HG03025 (cell line): ENCODE results near the gene EML3.
"Not testable (repeated sequence)": the region's sequence is repeated elsewhere in the genome, so short reads cannot be mapped to it uniquely, and the experiment has no call there.

Experiments
- ATAC-seq: cut with Tn5 transposase; IDR thresholded peaks from one replicate; pipeline ENCODE4 v1.9.1; 2021; ENCODE audit warnings: mild to moderate bottlenecking, moderate library complexity; ENCODE audit not compliant: unreplicated experiment, low FRiP score

Gene EML3

DNA sequence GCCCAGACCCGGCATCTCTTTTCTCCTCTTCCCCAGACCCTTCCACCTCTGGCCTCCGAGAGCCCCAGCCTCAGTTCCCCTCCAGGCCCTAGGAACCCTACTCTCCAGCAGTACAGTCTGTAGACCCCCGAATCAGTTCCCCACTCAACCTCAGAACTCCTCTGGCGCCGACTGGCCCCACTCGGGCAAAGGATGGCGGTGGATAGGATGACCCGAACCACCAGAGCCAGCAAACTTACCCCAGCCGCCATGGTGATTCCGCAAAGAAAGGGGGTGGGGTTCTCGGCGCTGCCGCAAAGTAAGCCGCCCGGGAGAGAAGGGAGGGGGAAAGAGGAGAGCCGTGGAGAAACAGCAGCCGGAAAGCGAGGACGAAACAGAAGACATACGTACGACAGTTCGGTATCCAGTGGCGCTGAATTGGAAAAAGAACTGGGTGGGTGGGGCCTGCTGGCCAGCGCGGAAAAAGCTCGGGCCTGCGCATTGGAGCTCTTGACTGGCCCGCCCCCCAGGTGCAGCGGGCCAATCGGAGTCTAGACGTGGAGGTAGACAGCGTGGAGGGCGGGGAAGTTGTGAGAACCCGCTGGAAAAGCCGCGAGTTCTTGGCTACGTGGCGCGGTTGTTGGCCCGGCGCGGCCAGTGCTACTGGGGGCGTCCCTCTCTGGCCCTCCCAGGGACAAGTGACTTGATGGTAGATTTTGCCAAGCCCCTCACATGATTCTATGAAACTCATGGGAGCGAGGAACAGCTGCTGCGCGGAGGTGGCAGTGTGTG is 38.8 kb downstream of the EML3 start, which contains the start of gene EEF1G:
Gene EEF1G (minus strand): TSS at position 300 of the 771 bp plus-strand sequence. CDS start 49 bp downstream, at position 251.
- peak; percentile 75 for ATAC-seq

DNA sequence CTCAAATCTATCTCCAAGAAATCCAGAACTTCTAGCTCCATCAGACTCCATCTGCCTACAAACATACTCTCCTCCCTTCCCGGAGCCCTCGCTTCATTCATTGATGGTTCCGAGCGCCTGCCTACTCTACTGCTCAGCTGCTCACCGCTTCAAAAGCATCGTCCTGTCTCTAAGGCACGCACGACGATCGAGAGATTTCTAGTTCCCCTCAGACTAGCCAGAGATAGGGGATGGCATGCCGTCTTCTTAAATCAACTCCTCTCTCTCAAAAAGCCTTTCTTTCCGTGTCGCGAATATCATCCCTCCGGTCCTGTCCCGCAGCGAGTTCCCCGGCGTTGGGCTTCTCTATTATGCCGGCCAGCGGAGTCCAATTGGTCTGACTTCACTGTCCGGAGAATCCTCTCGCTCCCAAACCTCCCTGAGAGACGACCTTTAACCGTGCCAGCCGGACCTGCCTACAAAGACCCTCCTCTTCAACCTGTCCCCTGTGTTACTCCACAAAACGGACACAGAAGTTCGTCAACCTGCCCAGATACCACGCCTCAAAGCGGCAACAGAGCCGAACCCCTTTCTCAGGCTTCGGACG is 39.5 kb downstream of the EML3 start:
- no peak for ATAC-seq

DNA sequence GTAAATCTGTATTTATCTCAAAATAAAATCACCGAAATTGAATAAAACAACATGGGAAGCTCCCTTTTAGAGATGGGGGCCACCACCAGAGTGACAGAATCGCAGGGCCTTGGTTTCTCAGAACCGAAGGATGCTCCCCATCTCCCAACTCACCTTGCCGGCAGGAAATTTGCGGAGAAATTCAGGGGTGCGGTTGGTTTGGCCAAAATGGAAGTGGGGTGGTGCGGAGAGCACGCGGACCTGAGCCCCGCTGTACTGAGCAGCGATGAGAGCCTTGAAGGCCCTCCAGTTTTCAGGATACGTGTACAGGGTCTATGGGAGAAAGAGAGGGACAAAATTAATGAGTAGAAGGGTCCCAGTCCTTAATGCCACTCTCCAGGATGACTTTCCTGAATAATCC is 40.1 kb downstream of the EML3 start:
- ATAC-seq, result no peak

DNA sequence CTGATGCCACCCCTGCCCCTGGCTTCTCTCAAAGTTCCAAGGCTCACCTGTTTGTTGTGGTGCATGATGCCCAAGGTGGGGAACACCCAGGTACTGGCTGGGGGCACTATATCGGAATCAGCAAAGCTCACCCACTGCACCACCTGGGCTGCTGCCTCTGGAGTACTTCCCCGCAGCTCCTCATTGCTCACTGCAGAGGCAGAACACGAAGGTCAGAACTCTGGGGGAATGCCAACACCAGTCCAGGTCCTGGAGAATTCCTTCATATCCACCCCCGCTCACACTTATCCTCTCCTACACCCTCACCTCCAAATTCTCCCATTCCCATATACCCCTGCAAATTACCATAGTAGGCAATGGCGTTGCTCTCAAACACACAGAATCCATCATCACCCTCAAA is 41.1 kb downstream of the EML3 start:
- ATAC-seq, result not testable (repeated sequence)

DNA sequence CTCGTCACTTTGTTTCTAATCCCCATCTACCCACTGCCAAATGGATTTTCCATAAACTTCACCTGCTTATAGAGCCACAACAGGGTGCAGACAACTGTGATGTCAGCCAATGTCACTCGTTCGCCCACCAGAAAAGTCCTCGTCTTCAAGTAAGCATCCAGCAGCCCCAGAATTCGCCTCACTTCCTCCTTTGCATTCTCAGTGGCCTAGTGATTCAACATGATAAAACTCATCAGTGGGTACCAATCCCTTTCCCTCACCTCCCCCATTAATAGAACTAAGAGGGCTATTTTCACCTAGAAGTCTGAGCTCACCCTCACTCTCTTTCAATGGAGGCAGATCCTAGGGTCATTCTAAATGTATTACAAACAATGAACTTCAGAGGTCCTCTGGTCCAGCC is 41.7 kb downstream of the EML3 start:
- not testable (repeated sequence) for ATAC-seq

DNA sequence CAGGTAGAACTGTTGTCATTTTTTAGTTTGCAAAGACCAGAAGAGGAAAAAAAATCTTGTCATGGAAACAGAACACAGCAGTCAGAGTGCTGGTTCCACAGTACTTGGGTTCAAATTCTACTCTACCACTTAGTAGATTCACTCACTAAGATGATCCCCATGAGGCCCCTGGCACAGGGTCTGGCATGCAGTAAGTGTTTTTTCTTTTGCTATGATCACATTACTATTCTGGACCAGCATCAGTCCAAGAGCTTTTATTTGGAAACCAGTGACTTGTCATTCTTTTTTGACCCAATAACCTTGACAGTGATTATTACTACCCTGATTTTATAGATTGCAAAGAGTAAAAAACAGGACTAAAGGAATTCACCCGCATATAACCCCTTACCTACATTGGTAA is 43.0 kb downstream of the EML3 start:
- ATAC-seq, result no peak

DNA sequence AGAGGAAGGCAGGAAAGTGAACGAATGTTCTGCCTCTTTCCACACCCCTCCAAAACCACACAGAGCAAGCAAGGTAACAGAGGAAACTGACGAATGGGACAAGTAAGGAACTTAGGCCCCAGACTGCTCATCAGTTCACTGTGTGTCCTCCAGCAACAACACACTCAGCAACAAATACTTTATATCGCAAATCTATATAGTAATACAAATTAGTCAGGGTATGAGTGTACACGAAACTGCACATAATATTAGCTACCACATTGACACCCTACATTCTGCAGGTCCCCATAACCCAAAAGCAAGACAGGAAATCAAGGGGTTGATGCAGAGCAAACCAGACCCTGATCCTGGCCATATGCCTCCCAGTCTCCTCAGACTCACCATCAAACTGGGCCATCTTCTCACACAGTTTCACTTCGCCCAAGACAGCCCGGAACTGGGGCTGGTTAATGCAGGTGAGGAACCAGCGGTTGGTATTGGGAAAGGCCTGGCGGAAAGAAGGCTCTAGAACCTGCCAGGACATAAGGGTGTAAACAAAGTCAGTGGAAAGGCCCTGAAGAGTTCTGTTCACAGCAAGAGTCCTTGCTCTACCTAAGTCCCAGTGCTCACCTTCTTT is 45.4 kb downstream of the EML3 start:
- no peak for ATAC-seq

DNA sequence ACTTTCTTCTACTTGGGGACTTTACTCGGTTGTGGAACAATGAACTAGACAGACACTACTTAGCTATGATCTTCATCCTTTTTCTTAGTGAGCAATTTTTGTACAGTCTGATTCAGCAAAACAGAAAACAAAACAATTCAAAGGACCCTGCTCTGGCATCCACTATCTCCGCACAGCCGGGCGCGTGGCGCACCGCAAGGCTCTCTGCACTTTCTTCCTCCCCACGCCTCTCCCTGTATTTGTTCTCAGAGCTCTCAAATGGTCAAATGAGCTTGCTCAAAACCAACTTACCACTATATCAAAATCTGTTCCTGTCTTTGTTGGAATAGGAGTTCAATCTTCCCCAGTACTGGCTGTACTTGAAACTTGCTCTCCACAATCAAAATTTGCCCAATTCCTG is 46.3 kb downstream of the EML3 start:
- no peak for ATAC-seq

DNA sequence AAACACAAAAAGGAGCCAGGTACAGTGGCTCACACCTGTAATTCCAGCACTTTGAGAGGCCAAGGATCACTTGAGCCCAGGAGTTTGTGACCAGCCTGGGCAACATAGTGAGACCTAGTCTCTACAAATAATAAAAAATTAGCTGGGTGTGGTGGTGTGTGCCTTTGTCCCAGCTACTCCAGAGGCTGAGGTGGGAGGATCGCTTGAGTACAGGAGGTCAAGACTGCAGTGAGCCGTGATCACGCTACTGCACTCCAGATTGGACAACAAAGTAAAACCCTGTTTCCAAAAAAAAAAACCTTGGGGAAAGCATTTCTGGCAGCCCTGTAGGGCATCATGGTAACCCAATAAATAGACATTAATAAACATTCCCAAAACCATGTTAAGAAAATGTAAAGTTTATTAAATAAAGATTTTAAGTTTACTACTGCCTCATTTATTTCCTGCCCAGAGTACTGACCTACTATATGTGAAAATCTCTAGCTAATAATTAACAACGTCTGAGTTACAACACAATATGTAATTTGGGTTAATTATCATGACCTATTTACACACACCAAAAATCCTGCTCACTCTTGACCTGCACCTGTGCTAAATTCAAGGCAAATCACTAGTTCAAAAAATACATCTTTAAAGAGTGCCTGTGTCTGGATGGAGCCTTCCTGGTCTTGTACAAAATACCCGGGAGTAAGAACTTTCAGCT is 47.3 kb downstream of the EML3 start:
- no peak for ATAC-seq

DNA sequence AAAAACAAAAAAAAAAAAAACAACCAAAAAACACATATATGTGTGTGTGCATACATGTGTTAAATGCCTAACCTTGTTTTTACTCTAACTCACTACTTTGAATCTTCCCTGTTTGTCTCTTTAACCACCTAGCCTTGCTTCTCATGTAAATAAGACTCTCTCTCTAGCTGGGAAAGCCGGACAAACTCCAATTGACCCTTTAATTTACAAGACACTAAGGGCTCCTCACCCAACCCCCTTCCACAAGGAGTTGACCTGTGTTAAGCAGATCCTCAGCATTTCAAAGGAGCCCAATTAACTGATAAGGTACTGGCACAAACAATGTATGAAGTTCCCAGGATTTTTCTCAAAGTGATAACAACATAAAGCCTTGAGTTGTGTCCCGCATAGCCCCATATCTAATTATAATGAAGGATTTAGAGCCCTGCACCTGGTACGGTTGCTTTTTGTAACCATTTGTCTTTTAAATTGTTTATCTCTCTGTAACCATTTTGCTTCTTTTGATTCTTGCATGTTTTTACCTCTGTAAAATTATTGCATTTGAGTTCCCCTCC is 50.8 kb downstream of the EML3 start:
- not testable (repeated sequence) for ATAC-seq

DNA sequence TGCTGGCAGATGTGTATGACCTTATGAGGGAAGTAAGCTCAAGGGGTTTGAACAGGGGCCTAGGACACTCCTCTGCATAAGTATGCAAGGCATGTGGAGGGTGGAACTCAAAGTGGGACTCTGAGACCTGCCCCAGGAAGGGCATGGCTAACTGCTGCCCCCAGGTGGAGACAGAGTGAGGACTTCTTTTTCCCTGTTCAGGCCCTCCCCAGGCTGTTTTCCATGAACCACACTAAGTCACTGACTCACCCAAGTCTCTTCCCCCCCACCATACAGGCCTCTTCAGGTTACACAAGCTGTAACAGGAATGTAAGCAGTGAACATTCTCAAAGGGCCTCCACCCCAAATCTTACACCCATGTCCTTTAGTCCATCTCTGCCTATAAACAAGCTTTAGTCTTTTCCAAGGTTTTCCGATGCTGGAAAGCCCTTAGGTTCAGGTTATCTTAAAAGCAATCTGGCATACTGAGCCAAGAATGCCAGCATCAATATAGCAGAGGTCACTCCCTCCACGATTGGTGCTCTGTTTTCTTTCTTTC is 51.9 kb downstream of the EML3 start:
- no peak for ATAC-seq

DNA sequence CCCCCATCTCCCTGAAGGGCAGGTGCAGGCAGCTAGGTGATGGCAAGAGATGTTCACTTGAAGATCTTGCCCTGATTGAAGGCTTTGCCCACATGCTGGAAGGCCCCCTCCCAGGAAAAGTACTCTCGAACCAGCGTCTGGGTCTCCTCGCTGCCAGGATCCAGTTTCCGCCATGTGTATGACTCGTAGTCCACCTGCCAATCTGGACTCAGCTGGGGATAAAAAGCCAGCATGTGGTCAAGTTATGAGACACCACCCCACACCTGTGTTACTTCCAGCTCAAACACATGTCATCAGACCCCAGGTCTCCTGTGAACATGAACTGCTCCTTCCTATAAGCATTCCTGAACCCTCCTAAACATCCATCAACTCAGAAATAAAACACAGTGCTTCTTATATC is 52.9 kb downstream of the EML3 start:
- not testable (repeated sequence) for ATAC-seq

DNA sequence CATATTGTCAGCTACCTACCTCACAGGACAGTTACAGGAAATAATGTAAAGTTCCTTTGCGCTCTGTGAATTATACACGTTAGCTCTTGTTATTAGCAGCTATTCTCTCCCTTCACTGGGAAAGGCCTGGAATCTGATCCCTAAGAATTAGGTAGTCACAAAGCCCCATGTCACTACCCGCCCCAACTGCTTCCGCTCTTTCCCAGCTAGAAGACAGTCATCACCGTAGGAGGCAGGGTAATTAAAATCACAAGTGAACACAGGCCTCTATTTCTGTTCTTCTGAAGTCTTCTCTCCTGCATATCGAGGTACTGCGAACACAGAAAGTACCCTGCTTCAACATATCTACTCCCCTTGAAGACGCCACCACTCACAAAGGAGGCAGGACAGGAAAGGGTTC is 53.4 kb downstream of the EML3 start:
- ATAC-seq, result no peak

DNA sequence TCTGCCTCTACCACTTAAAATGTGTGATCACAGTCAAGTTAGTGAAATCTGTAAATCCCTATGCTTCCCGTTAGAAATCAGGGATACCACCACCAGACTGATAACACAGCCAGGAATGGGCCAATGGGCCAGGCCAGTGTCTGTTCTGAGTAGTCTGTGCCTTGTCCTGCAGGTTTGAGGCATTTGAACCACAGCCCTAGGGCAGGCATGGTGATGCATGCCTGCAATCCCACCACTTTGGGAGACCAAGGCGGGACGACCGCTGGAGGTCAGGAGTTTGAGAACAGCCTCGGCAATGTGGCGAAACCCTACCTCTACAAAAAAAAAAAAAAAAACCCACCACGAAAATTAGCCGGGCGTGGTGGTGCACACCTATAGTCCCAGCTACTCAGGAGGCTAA is 53.9 kb downstream of the EML3 start:
- no peak for ATAC-seq

DNA sequence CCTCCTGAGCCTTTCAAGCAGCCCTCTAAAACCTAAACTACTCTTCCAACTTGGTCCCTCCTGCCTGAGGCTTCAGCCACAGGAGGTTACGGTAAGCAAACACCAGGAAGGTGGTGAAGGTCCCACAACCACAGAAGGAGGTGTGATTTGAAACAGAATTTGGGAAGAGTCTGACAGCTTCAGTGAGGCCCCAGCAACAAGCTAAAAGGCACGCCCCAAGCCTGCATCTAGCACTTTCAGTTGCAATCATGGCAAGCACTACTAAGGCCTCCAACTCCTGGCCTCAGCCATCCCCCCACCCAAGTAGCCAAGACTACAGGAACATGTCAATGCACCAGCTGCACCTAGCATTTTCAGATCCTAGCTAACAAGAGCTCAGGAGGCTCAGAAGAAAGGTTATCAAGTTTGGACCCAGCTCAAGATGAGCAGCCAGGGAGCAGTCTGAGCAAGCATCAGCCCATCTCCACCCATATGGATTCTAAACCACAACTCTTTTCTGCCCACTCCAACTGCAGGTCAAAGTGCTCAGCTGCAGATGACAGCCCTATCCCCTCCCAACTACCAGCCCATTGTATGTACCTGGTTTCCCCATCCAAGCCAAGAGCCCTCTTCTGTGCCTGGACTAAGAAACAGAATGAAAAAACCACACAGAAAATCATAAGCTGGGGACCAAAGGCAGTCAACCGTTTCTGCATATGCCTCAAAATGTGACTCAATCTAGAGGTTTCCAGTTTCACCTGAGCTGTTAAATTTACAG is 55.5 kb downstream of the EML3 start:
- ATAC-seq, result no peak

DNA sequence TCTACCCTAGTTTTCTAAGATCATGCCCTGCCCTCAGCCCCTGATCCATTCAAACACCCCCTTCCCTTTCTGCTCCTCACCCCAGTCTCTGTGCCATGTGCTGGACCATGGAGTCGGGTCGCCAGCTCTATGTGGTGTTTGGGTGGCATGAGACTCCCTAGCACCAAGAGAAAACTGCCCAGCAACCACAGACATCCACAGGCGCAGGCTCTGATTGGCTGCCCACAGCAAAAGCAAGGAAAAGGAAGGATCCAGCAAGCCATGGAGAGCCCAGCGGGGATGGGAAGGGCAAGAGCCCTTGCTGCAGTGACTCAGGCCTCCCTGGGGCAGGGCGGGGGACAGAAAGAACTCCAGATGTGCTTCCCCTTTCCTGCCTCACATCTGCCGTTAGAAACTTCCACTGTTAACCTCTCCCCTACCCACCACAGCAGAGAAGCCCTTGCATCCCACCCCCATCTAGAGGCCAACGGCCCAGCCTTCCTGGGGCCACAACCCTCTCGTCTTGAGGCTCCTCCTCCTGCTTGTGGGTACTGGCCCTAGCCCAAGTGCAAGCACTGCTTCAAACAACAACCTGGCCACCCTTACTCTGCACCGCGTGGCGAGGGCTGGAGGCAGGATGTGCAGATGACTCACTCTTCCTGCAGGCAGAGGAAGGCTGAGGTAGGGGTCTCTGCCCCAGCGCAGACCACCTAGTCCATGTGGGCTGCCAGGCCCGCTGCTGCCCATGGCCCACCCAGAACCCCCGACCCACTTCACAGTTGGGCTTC is 56.3 kb downstream of the EML3 start:
- ATAC-seq, result no peak

DNA sequence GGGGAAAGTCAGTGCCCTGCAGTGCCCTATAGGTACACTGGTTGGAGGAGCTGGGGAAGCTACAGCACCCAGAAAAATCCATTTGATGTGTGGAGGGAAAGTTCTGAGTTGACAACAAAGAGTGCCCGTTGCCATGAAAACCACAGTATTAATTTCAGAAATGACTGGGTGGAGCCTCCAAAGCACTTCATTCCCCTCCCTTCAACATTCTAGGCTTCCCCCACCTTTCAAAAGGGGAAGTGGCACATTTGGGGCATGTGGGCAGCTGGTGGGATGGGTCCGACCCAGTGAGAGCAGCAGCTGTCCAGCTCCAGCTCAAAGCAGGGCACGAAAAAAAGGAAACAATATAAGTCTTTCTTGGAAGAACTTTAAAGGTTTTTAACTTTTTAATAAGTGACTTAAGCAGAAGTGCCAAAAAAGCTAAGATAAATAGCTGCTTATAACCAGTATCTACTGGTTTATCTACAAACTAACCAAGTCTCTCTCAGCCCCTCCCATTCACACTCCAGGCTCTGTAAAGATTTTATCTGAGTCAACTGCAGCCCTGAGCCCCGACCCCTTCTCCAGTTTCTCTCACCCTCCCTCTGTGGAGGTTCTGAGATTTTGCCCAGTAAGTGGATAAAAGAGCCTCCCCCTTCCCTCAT is 57.0 kb downstream of the EML3 start:
- no peak for ATAC-seq

DNA sequence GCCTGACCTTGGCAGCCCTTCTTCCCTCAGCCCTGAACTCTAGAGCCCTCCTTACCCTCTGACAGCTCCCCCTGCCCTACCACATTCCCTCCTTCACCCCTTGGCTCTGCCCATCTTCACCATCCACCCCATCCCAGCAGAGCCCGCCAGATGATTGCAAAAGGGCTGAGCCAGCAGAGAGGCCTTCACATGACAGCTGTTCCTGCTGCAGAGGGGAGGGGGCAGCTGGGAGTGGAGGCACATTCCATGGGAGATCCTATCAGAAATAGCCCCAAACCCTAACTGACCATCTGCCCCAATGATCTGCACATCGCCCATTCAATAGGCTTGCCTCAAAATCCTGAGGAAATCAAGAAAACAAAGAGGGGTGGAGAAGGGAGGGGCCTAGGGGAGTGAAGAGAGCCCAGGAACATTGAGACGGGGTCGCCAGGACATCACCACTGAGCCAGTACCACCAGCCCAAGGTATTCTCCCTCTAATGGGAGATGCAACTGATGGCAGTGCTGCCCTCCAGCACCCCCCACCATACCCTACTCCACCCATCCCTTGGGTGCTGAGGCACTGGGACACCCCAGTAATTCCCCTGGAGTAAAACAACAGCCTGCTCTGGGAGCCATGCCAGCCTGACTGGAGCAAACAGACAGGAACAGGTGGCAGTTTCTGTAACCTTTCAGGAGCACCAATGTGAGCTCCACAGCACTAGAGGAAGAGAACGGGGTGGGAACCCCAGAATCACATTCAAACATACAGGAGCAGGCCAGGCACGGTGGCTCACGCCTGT is 58.0 kb downstream of the EML3 start:
- no peak for ATAC-seq
